IMR-90 (cell line): ENCODE results near the gene CARD14. TPM values are rescaled to one million over a fixed set of nuclear protein-coding genes. Genes with fewer than 3 reads are reported as not detected.
A peak's percentile ranks its signal among the peaks of the same experiment; 100 is the strongest.

Source experiments
- ATAC-seq: fragments of 200-7000 bp; cut with Tn5 transposase; 2 replicates; pipeline ENCODE4 v1.9.1; 2020; ENCODE audit warnings: low read depth, mild to moderate bottlenecking, moderate library complexity
- BruUV-seq: library from RNA; stranded (reverse); fragments of 400-500 nt; replicated peaks from 2 replicates; lab custom pipeline; 2021; lab: Mats Ljungman, UMichigan
- CTCF ChIA-PET: fragments of 300-600 bp; formaldehyde crosslinking; extraction: SDS; loops from one replicate; lab custom pipeline; 2021; ENCODE audit warnings: antibody characterized with exemption; lab: Yijun Ruan, JAX
- POLR2A ChIA-PET: fragments of 300-600 bp; sonication (Branson Sonifier 250); formaldehyde crosslinking; loops from one replicate; lab custom pipeline; 2022; ENCODE audit warnings: antibody characterized with exemption; ENCODE audit not compliant: unreplicated experiment; lab: Charles Lee
- DNase-seq: peaks from one replicate; pipeline ENCODE4 v3.0.0; 2013
- H2AFZ ChIP-seq: replicated peaks from 2 replicates; pipeline ENCODE3; 2013; ENCODE audit warnings: low read length, mild to moderate bottlenecking; ENCODE audit not compliant: poor library complexity
- H2AK5ac ChIP-seq: 2 replicates; pipeline ENCODE4 v1.6.1; 2013; ENCODE audit warnings: low read depth, low read length, inconsistent platforms
- H2AK9ac ChIP-seq: replicated peaks from 2 replicates; pipeline ENCODE3; 2013; ENCODE audit warnings: mild to moderate bottlenecking, low read depth, low read length, moderate library complexity; ENCODE audit not compliant: poor library complexity
- H2BK120ac ChIP-seq: 2 replicates; pipeline ENCODE4 v1.6.1; 2013; ENCODE audit warnings: low read depth, low read length, inconsistent platforms
- H2BK15ac ChIP-seq: 3 replicates; pipeline ENCODE4 v1.6.1; 2013; ENCODE audit warnings: low read depth, low read length, inconsistent platforms
- H2BK20ac ChIP-seq: 2 replicates; pipeline ENCODE4 v1.6.1; 2013; ENCODE audit warnings: low read depth, mild to moderate bottlenecking, inconsistent platforms, low read length, moderate library complexity
- H2BK5ac ChIP-seq: 2 replicates; pipeline ENCODE4 v1.6.1; 2013; ENCODE audit warnings: mild to moderate bottlenecking, low read depth, low read length, inconsistent platforms; ENCODE audit not compliant: poor library complexity, severe bottlenecking
- H3K14ac ChIP-seq: replicated peaks from 2 replicates; pipeline ENCODE4 v1.6.1; 2013; ENCODE audit warnings: low read depth, low read length, inconsistent platforms
- H3K18ac ChIP-seq: 2 replicates; pipeline ENCODE4 v1.6.1; 2013; ENCODE audit warnings: low read depth, low read length, control low read depth
- H3K23ac ChIP-seq: 2 replicates; pipeline ENCODE4 v1.6.1; 2013; ENCODE audit warnings: low read depth, low read length, inconsistent platforms
- H3K27ac ChIP-seq: 2 replicates; pipeline ENCODE4 v1.5.1; 2013; ENCODE audit warnings: mild to moderate bottlenecking, control low read depth, low read length; ENCODE audit not compliant: insufficient read depth
- H3K27me3 ChIP-seq: 2 replicates; pipeline ENCODE4 v1.6.1; 2013; ENCODE audit warnings: low read length; ENCODE audit not compliant: control insufficient read depth, insufficient read depth
- H3K36me3 ChIP-seq: 2 replicates; pipeline ENCODE4 v1.6.1; 2013; ENCODE audit warnings: low read length, mixed read lengths; ENCODE audit not compliant: control insufficient read depth, insufficient read depth
- H3K4ac ChIP-seq: 2 replicates; pipeline ENCODE4 v1.6.1; 2013; ENCODE audit warnings: low read depth, low read length, inconsistent platforms
- H3K4me1 ChIP-seq: 2 replicates; pipeline ENCODE4 v1.6.1; 2013; ENCODE audit warnings: low read length, mixed read lengths; ENCODE audit not compliant: control insufficient read depth, insufficient read depth
- H3K4me2 ChIP-seq: 2 replicates; pipeline ENCODE4 v1.6.1; 2013; ENCODE audit warnings: low read depth, mild to moderate bottlenecking, control low read depth, low read length, moderate library complexity
- H3K4me3 ChIP-seq: 2 replicates; pipeline ENCODE4 v1.5.1; 2013; ENCODE audit warnings: low read depth, mild to moderate bottlenecking, control low read depth, low read length, moderate library complexity; ENCODE audit not compliant: insufficient read depth
- H3K56ac ChIP-seq: 2 replicates; pipeline ENCODE4 v1.6.1; 2013; ENCODE audit warnings: low read length, inconsistent platforms; ENCODE audit not compliant: insufficient read depth; ENCODE audit errors: extremely low read depth
- H3K79me1 ChIP-seq, 2 experiments: 2 replicates each; pipeline ENCODE4 v1.6.1; 2013; ENCODE audit warnings: low read length in 2 of 2, inconsistent platforms in 1 of 2, low read depth in 1 of 2
- H3K9ac ChIP-seq: 2 replicates; pipeline ENCODE4 v1.6.1; 2013; ENCODE audit warnings: low read depth, low read length, control low read depth
- H3K9me1 ChIP-seq: 2 replicates; pipeline ENCODE4 v1.6.1; 2013; ENCODE audit warnings: low read length, inconsistent platforms; ENCODE audit not compliant: insufficient read depth
- H3K9me3 ChIP-seq: 2 replicates; pipeline ENCODE4 v1.6.1; 2013; ENCODE audit warnings: low read length; ENCODE audit not compliant: control insufficient read depth, insufficient read depth
- H4K20me1 ChIP-seq: 2 replicates; pipeline ENCODE4 v1.6.1; 2013; ENCODE audit warnings: low read length, inconsistent platforms; ENCODE audit not compliant: insufficient read depth
- H4K5ac ChIP-seq: 2 replicates; pipeline ENCODE4 v1.6.1; 2013; ENCODE audit warnings: mild to moderate bottlenecking, low read depth, low read length, control low read depth
- H4K8ac ChIP-seq, 2 experiments: 2 replicates each; pipeline ENCODE4 v1.6.1; 2013; ENCODE audit warnings: low read depth in 2 of 2, low read length in 2 of 2, control low read depth in 1 of 2, inconsistent platforms in 1 of 2
- H4K91ac ChIP-seq: 2 replicates; pipeline ENCODE4 v1.6.1; 2013; ENCODE audit warnings: low read depth, low read length, inconsistent platforms; ENCODE audit not compliant: insufficient read depth
- BHLHE40 ChIP-seq: fragments of 150-350 bp; IDR thresholded peaks from 2 replicates; pipeline ENCODE4 v1.6.1; 2016; ENCODE audit warnings: mild to moderate bottlenecking, low read depth, low read length
- CEBPB ChIP-seq: IDR thresholded peaks from 2 replicates; pipeline ENCODE4 v1.6.1; 2012; ENCODE audit warnings: low read depth, low read length, improper control_type of control experiment
- CHD1 ChIP-seq: IDR thresholded peaks from 2 replicates; pipeline ENCODE4 v1.6.1; 2012; ENCODE audit warnings: low read depth, low read length, improper control_type of control experiment
- FOS ChIP-seq: fragments of 150-350 bp; IDR thresholded peaks from 2 replicates; pipeline ENCODE4 v1.6.1; 2016; ENCODE audit warnings: low read depth, low read length
- MAFK ChIP-seq: IDR thresholded peaks from 2 replicates; pipeline ENCODE4 v1.6.1; 2012; ENCODE audit warnings: low read depth, low read length, improper control_type of control experiment
- MAZ ChIP-seq: IDR thresholded peaks from 2 replicates; pipeline ENCODE4 v1.6.1; 2012; ENCODE audit warnings: low read depth, mild to moderate bottlenecking, low read length, improper control_type of control experiment, moderate library complexity, borderline replicate concordance
- MXI1 ChIP-seq: IDR thresholded peaks from 2 replicates; pipeline ENCODE4 v1.6.1; 2012; ENCODE audit warnings: low read depth, mild to moderate bottlenecking, low read length, moderate library complexity, borderline replicate concordance
- NFE2L2 ChIP-seq: fragments of 150-350 bp; IDR thresholded peaks from 2 replicates; pipeline ENCODE4 v1.6.1; 2016; ENCODE audit warnings: low read depth, mild to moderate bottlenecking, low read length
- POLR2A ChIP-seq: IDR thresholded peaks from 2 replicates; pipeline ENCODE4 v1.6.1; 2012; ENCODE audit warnings: mild to moderate bottlenecking, low read depth, low read length
- RAD21 ChIP-seq: IDR thresholded peaks from 2 replicates; pipeline ENCODE4 v1.6.1; 2012; ENCODE audit warnings: low read length, improper control_type of control experiment
- RCOR1 ChIP-seq: IDR thresholded peaks from 2 replicates; pipeline ENCODE4 v1.6.1; 2012; ENCODE audit warnings: mild to moderate bottlenecking, low read length, improper control_type of control experiment; ENCODE audit not compliant: insufficient replicate concordance
- RFX5 ChIP-seq: IDR thresholded peaks from 2 replicates; pipeline ENCODE4 v1.8.0; 2012; ENCODE audit warnings: low read depth, mild to moderate bottlenecking, low read length, moderate library complexity
- SMC3 ChIP-seq: fragments of 150-350 bp; IDR thresholded peaks from 2 replicates; pipeline ENCODE4 v1.6.1; 2016; ENCODE audit warnings: low read depth, mild to moderate bottlenecking, antibody characterized with exemption, low read length, moderate library complexity
- WGBS, 2 experiments: methylation state at CpG; one replicate each; pipeline versions ENCODE4 v1.1.5 to v1.1.7; 2013; ENCODE audit warnings: missing lambda C conversion rate in 2 of 2; ENCODE audit not compliant: insufficient read length in 1 of 2; ENCODE audit errors: extremely low coverage in 2 of 2; 5-methylcytosine and 5-hydroxymethylcytosine counted together
- dilution Hi-C: fragments of 300-500 bp; cut with HindIII; formaldehyde crosslinking; loops from one replicate; pipeline ENCODE4 v1.14.3; 2018; ENCODE audit warnings: low sequenced_read_pairs; ENCODE audit not compliant: unreplicated experiment
- in situ Hi-C: fragments of 300-500 bp; cut with MboI; formaldehyde crosslinking; loops from 3 replicates; pipeline ENCODE4 v1.14.3; 2019; ENCODE audit warnings: low sequenced_read_pairs, inconsistent platforms, mixed read lengths
- intact Hi-C: fragments of 100-400 bp; cut with micrococcal nuclease; formaldehyde crosslinking; loops from 2 replicates; pipeline ENCODE4 v1.10.0; 2022
- polyA plus RNA-seq, 3 experiments: library from polyadenylated mRNA; depleted of rRNA; stranded (reverse); fragments of >200 nt; gene quantifications; 2 replicates each; pipeline ENCODE4 v1.2.3, GENCODE V29; 2012; ENCODE audit warnings: low replicate concordance in 1 of 3
- total RNA-seq: library from RNA; depleted of rRNA; stranded (reverse); fragments of >200 nt; gene quantifications from 2 replicates; pipeline ENCODE4 v1.2.3, GENCODE V29; 2012
- TF ChIP-seq, protein P1 (sequence below): conservative IDR thresholded peaks from 2 replicates; pipeline ENCODE4 v1.5.1; 2012; ENCODE audit warnings: mild to moderate bottlenecking, low read depth, low read length, improper control_type of control experiment
- TF ChIP-seq, protein P2 (sequence below): fragments of 150-350 bp; IDR thresholded peaks from 2 replicates; pipeline ENCODE4 v1.6.1; 2016; ENCODE audit warnings: low read depth, mild to moderate bottlenecking, low read length, moderate library complexity, borderline replicate concordance

The CARD14 gene
- total and polyA plus RNA-seq, 2 of the 4 experiments (the other 2 are of a cell fraction) = not detected

DNA sequence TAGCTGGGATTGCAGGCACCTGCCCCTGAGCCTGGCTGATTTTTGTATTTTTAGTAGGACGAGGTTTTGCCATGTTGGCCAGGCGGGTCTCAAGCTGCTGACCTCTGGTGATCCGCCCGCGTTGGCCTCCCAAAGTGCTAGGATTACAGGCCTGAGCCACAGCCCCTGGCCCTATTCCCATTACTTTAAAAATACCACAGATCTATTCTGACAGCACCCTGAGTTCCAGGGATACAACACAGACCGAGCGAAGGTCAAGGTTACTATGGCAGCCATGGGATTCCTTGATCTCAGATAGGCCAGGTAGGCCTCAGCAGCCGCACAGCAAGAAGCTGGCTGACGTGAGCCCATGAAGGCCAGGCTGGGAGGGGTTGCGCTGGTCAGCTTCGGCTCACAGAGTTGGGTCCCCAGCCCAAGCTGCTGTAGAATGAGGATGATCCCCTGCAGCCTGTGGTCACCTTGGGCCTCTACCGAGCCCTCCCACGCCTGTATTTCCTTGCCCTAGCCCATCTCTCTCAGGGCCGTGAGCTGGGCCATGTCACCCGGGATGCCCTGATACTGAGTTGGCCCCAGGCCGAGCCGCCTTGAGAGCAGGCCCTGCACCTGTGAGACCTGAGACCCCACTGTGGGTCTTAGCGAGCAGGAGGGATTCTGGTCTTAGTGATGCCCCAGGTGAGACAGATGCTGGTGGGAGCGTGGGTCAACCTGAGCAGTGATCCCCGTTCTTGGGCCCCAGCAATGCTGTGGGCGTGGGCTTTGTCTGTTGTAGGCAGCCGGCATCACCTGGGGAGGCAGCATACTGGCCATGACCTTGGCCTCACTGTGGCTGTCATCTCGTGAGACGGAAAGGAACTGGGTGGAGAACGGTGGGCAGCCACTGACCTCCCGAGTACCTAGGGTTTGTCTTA, 74.0 kb downstream of the CARD14 start:
- ATAC-seq (no peak), DNase-seq (no peak)
- H3K9me1 ChIP-seq = 0 out of 2 replicates have a peak, but pooled peaks cover 2% of the 10 kb centered on the region
- in situ Hi-C loops (no loop called here), intact Hi-C loops (no loop called here), dilution Hi-C loops (no loop called here)
- no peak overlapping the region for H3K23ac ChIP-seq
- no peak overlapping the region for H2AFZ ChIP-seq
- no TSS peak for BruUV-seq
- H2BK120ac ChIP-seq = no peak overlapping the region
- no peak overlapping the region for H4K5ac ChIP-seq
- no peak overlapping the region for H3K18ac ChIP-seq
- no peak overlapping the region for H3K9ac ChIP-seq
- no peaks in the 10 kb centered on the region for H3K9me3 ChIP-seq
- WGBS, 2 experiments = 99% methylated on average over 8 of the region's 26 CpGs; no CpG with 5 or more reads in 1 of the 2 experiments
- no peak overlapping the region for H3K27ac ChIP-seq
- CTCF ChIA-PET = no interaction called here
- H3K27me3 ChIP-seq = no peaks in the 10 kb centered on the region
- no peak overlapping the region for H4K8ac ChIP-seq
- no peak overlapping the region for H3K14ac ChIP-seq
- H3K36me3 ChIP-seq = peaks cover 48% of the 10 kb centered on the region
- H2AK5ac ChIP-seq = 0 out of 2 replicates have a peak overlapping the region, but pooled peaks have one; percentile 8
- H3K4me1 ChIP-seq = no peaks in the 10 kb centered on the region
- no peaks in the 10 kb centered on the region for H3K79me1 ChIP-seq
- no peak overlapping the region for H4K91ac ChIP-seq
- no peak overlapping the region for H3K56ac ChIP-seq
- no peak overlapping the region for H2BK5ac ChIP-seq
- no peaks in the 10 kb centered on the region for H4K20me1 ChIP-seq
- no peak overlapping the region for H3K4me2 ChIP-seq
- no peak overlapping the region for H3K4ac ChIP-seq
- no peak overlapping the region for H2BK20ac ChIP-seq
- POLR2A ChIA-PET = no interaction called here
- H2BK15ac ChIP-seq = no peak overlapping the region
- H3K4me3 ChIP-seq = no peak overlapping the region
- peak overlapping the region; percentile 55 for H2AK9ac ChIP-seq
- TF ChIP-seq RFX5 = no peak
- TF ChIP-seq MAFK = no peak
- no peak for TF ChIP-seq MXI1
- TF ChIP-seq RAD21 = no peak
- no peak for TF ChIP-seq CEBPB
- TF ChIP-seq, protein P1, sequence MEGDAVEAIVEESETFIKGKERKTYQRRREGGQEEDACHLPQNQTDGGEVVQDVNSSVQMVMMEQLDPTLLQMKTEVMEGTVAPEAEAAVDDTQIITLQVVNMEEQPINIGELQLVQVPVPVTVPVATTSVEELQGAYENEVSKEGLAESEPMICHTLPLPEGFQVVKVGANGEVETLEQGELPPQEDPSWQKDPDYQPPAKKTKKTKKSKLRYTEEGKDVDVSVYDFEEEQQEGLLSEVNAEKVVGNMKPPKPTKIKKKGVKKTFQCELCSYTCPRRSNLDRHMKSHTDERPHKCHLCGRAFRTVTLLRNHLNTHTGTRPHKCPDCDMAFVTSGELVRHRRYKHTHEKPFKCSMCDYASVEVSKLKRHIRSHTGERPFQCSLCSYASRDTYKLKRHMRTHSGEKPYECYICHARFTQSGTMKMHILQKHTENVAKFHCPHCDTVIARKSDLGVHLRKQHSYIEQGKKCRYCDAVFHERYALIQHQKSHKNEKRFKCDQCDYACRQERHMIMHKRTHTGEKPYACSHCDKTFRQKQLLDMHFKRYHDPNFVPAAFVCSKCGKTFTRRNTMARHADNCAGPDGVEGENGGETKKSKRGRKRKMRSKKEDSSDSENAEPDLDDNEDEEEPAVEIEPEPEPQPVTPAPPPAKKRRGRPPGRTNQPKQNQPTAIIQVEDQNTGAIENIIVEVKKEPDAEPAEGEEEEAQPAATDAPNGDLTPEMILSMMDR = no peak
- no peak for TF ChIP-seq MAZ
- no peak for TF ChIP-seq NFE2L2
- no peak for TF ChIP-seq POLR2A
- TF ChIP-seq CHD1 = no peak
- TF ChIP-seq, protein P2, sequence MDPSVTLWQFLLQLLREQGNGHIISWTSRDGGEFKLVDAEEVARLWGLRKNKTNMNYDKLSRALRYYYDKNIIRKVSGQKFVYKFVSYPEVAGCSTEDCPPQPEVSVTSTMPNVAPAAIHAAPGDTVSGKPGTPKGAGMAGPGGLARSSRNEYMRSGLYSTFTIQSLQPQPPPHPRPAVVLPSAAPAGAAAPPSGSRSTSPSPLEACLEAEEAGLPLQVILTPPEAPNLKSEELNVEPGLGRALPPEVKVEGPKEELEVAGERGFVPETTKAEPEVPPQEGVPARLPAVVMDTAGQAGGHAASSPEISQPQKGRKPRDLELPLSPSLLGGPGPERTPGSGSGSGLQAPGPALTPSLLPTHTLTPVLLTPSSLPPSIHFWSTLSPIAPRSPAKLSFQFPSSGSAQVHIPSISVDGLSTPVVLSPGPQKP = no peak
- no peak for TF ChIP-seq SMC3
- no peak for TF ChIP-seq RCOR1
- no peak for TF ChIP-seq FOS
- no peak for TF ChIP-seq BHLHE40
